SU-DHL-6 (cell line): ENCODE results near the gene ARPC1B.

Experiments used
- EZH2phosphoT487 ChIP-seq: fragments of 200-600 bp; sonication (generic), shearing (Covaris generic); conservative IDR thresholded peaks from 2 replicates; pipeline ENCODE4 v1.6.1; 2018; ENCODE audit warnings: mild to moderate bottlenecking, antibody characterized with exemption, low read length, moderate library complexity, mixed read lengths
- TF ChIP-seq, protein P1 (sequence below): fragments of 200-600 bp; sonication (generic); IDR thresholded peaks from one replicate; pipeline ENCODE4 v1.5.1; 2017; ENCODE audit warnings: antibody characterized with exemption, mild to moderate bottlenecking, low read length, moderate library complexity; ENCODE audit not compliant: insufficient read depth, poor library complexity, severe bottlenecking

GRCh38 chr7:99362801-99363200 lies 11.7 kb upstream of the ARPC1B start:
- TF ChIP-seq, protein P1, sequence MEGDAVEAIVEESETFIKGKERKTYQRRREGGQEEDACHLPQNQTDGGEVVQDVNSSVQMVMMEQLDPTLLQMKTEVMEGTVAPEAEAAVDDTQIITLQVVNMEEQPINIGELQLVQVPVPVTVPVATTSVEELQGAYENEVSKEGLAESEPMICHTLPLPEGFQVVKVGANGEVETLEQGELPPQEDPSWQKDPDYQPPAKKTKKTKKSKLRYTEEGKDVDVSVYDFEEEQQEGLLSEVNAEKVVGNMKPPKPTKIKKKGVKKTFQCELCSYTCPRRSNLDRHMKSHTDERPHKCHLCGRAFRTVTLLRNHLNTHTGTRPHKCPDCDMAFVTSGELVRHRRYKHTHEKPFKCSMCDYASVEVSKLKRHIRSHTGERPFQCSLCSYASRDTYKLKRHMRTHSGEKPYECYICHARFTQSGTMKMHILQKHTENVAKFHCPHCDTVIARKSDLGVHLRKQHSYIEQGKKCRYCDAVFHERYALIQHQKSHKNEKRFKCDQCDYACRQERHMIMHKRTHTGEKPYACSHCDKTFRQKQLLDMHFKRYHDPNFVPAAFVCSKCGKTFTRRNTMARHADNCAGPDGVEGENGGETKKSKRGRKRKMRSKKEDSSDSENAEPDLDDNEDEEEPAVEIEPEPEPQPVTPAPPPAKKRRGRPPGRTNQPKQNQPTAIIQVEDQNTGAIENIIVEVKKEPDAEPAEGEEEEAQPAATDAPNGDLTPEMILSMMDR: no peak
- no peak for TF ChIP-seq EZH2phosphoT487
